Heart right ventricle (tissue), 16 donors: ENCODE measurements around the gene MED22. TPM values are rescaled to one million over a fixed set of nuclear protein-coding genes. Genes with fewer than 3 reads are reported as not detected.

Source experiments
- ATAC-seq, 8 donors: fragments of 200-7000 bp; cut with Tn5 transposase; one replicate each; pipeline ENCODE4 v1.9.1; 2020; ENCODE audit warnings: mild to moderate bottlenecking in 8 of 8, moderate library complexity in 8 of 8, moderate number of reproducible peaks in 1 of 8
- DNase-seq, 2 donors: peaks; one replicate each; pipeline ENCODE4 v3.0.0-alpha.2; 2020
- H3K27ac ChIP-seq, 10 donors: fragments of 200-600 bp; sonication (generic) in 2 of 10; one replicate each; pipeline versions ENCODE4 v1.5.0 to v1.8.0; 2020 to 2022; ENCODE audit warnings: mild to moderate bottlenecking in 3 of 10
- H3K27me3 ChIP-seq, 7 donors: fragments of 200-600 bp; one replicate each; pipeline ENCODE4 v1.8.0; 2021 to 2022; ENCODE audit warnings: mild to moderate bottlenecking in 2 of 7
- H3K36me3 ChIP-seq, 9 donors: fragments of 200-600 bp; sonication (generic) in 1 of 9; one replicate each; pipeline versions ENCODE4 v1.5.0 to v1.8.0; 2020 to 2022; ENCODE audit warnings: mild to moderate bottlenecking in 2 of 9
- H3K4me1 ChIP-seq, 9 donors: fragments of 200-600 bp; sonication (generic) in 1 of 9; one replicate each; pipeline versions ENCODE4 v1.5.0 to v1.8.0; 2020 to 2022; ENCODE audit warnings: mild to moderate bottlenecking in 4 of 9
- H3K4me3 ChIP-seq, 10 donors: fragments of 200-600 bp; sonication (generic) in 2 of 10; one replicate each; pipeline versions ENCODE4 v1.5.0 to v1.8.0; 2020 to 2022; ENCODE audit warnings: mild to moderate bottlenecking in 7 of 10, moderate library complexity in 2 of 10
- H3K9me3 ChIP-seq, 11 donors: fragments of 200-600 bp in 10 of 11; sonication (generic) in 2 of 11; one replicate each; pipeline versions ENCODE4 v1.5.0 to v1.8.0; 2013 to 2022; ENCODE audit warnings: mild to moderate bottlenecking in 2 of 11, control low read depth in 1 of 11, moderate library complexity in 1 of 11
- WGBS, 2 donors: extraction: QIAGEN DNeasy Blood & Tissue Kit; methylation state at CpG; one replicate each; pipeline ENCODE4 v1.1.7; 2013; ENCODE audit warnings: inconsistent platforms in 1 of 2; 5-methylcytosine and 5-hydroxymethylcytosine counted together
- intact Hi-C, 10 donors: fragments of 100-400 bp; cut with DNase I; formaldehyde crosslinking; loops; one replicate each; pipeline versions ENCODE4 v1.11.1 to v1.14.2; 2022
- long read RNA-seq, 3 donors: library from polyadenylated mRNA; unstranded; transcript quantifications; one replicate each; pipeline ENCODE4 v2.0.0, GENCODE V29; 2020 to 2021
- polyA plus RNA-seq, 2 donors: library from polyadenylated mRNA; stranded (reverse); fragments of 200-250 nt; gene quantifications; one replicate each; pipeline ENCODE4 v1.2.3, GENCODE V29; 2013
- total RNA-seq, 10 donors: library from RNA; stranded (reverse); fragmentation: NEBNext Ultra II Directional in 3 of 10; extraction: Animal tissue kit (Norgen Biotek cat#: 25700) in 3 of 10; gene quantifications; one replicate each; pipeline versions ENCODE4 v1.2.1 to v1.2.4, GENCODE V29; 2021 to 2023
- TF ChIP-seq, protein P1 (sequence below), 9 donors: fragments of 200-600 bp; sonication (generic) in 2 of 9; IDR thresholded peaks; one replicate each; pipeline versions ENCODE4 v1.5.0 to v1.8.0; 2021 to 2022; ENCODE audit warnings: antibody characterized with exemption in 9 of 9, mild to moderate bottlenecking in 5 of 9, moderate library complexity in 1 of 9
- donor health status: Arrhythmogenic right ventricular cardiomyopathy.
- donor health status: ischemic (EF 13 %, LVEDD 7.1; RV severe dilation, severe dysfunction).
- donor health status: healthy with polysubstance abuse.
- donor health status: DM: no; HTN: yes; CAD: no.
- donor health status: DM: no; HTN: no; CAD: no.
- donor health status: ischemic (EF 25% LVEDD 6.9; RV normal size, moderate dysfunction).
- donor health status: ischemic (EF 25% LVEDD 5.7; RV mildly dilated, moderate dysfunction).
- donor health status: healthy.
- donor health status: DM: yes; HTN: yes; CAD: no.
- donor health status: Ischemic cardiomyopathy.
- donor health status: ischemic (EF 35%, LVEDD 5.7; RV mildly dilated, moderate dysfunction).
- donor health status: nonischemic (EF 11% LVEDD 7.7; RV severe dilation, severe dysfunction).
- donor health status: DM: yes; HTN: yes; CAD: no.
- donor health status: PGD.
- donor health status: ischemic (EF 29% LVEDD 5.4; RV normal size, mild dysfunction).
- donor health status: nonischemic (EF 23%, LVEDD 6.1; RV moderate dilation, normal function).

The MED22 gene
- 10 to 100 TPM; 11.9 to 21.1 (median 17.4) TPM for total RNA-seq
- polyA plus RNA-seq = 10 to 100 TPM; 10.2 to 23.6 TPM
- long read RNA-seq, donor 1, full-length matches to known transcripts = 9 of 31 reads
- long read RNA-seq, donor 1, partial matches to known transcripts = 9 of 31 reads
- long read RNA-seq, donor 1, other reads (novel, unspliced or antisense) = 13 of 31 reads
- long read RNA-seq, donor 2, transcript MED22-209 (4 exons, 3,867 nt) = major isoform, 5 of 46 reads
- long read RNA-seq, donor 2, transcript MED22-201 (5 exons, 1,437 nt) = major isoform, 5 of 46 reads
- long read RNA-seq, donor 2, partial matches to known transcripts = 8 of 46 reads
- long read RNA-seq, donor 2, other reads (novel, unspliced or antisense) = 26 of 46 reads
- long read RNA-seq, donor 3, transcript MED22-201 (5 exons, 1,437 nt) = major isoform, 19 of 50 reads
- long read RNA-seq, donor 3, transcript MED22-209 (4 exons, 3,867 nt) = minor isoform, 11 of 50 reads
- long read RNA-seq, donor 3, partial matches to known transcripts = 3 of 50 reads
- long read RNA-seq, donor 3, other reads (novel, unspliced or antisense) = 17 of 50 reads

DNA sequence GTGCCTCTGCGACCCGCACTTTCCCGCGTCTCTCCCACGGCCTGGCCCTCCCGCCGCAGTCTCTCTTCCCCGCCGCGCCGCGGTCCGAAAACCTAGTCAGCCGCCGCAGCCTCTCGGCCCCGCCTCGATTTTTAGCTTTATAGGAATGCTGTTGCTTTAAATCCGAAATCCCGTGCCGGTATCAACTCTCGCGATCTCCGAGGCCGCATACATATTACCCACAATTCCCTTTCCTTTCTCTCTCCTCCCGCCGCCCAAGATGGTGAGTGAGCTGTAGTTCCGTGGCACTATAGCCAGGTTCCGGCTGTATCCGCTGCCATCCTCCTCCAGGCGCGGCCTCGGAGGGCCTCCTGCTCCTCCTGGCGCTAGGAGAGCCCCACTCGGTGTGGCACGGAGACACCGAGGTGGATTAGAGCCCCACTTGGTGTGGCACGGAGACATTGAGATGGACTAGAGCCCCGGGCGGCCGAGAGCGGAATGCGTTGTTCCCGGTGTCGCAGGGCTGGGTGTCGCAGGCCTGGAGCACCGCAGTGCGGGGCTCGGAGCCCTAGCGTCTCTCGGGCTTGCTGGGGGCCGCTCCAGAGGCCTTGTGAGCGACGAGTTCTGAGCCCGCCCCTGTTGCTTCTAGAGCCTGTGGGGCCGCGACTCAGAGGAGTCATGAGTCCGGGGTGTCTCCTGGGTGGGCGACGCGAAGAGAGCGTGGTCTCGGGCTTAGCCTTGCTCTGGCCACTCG lies at the start of gene MED22, which contains the start of gene RPL7A:
TSS of gene MED22 (minus strand) at position 147 of the 733 bp plus-strand sequence. CDS start 1,469 bp downstream, outside the sequence.
TSS of gene RPL7A (plus strand) at position 234 of the 733 bp plus-strand sequence. CDS start at position 260, 26 bp downstream.
- TF ChIP-seq, protein P1, sequence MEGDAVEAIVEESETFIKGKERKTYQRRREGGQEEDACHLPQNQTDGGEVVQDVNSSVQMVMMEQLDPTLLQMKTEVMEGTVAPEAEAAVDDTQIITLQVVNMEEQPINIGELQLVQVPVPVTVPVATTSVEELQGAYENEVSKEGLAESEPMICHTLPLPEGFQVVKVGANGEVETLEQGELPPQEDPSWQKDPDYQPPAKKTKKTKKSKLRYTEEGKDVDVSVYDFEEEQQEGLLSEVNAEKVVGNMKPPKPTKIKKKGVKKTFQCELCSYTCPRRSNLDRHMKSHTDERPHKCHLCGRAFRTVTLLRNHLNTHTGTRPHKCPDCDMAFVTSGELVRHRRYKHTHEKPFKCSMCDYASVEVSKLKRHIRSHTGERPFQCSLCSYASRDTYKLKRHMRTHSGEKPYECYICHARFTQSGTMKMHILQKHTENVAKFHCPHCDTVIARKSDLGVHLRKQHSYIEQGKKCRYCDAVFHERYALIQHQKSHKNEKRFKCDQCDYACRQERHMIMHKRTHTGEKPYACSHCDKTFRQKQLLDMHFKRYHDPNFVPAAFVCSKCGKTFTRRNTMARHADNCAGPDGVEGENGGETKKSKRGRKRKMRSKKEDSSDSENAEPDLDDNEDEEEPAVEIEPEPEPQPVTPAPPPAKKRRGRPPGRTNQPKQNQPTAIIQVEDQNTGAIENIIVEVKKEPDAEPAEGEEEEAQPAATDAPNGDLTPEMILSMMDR (IDR thresholded peaks at IDR 0.05) = peak in 2 of 9 donors; percentile 9 to 19
- H3K9me3 ChIP-seq = no peaks in the 10 kb centered on the region
- ATAC-seq (peak; percentile 85 to 95 (median 92)), DNase-seq (peak; percentile 91 to 96)
- H3K36me3 ChIP-seq = peaks cover 0 to 76% (median 48%) of the 10 kb centered on the region in 9 donors
- no peaks in the 10 kb centered on the region for H3K27me3 ChIP-seq
- peaks cover 5 to 34% (median 30%) of the 10 kb centered on the region in 9 donors for H3K4me1 ChIP-seq
- intact Hi-C loops = loop anchor here in 3 of 10 donors (2.0 to 10.0 kb wide), 3 partner anchors 27 to 137 kb away; partner anchors contain the start of gene CACFD1 (in 1 of the 3)
- WGBS, 2 donors = 0% methylated on average over 62 to 64 of the region's 64 CpGs
- H3K4me3 ChIP-seq = peak within 1 kb of the TSS; percentile 71 to 100 (median 96)
- H3K27ac ChIP-seq = peak within 1 kb of the TSS; percentile 52 to 99 (median 90)

DNA sequence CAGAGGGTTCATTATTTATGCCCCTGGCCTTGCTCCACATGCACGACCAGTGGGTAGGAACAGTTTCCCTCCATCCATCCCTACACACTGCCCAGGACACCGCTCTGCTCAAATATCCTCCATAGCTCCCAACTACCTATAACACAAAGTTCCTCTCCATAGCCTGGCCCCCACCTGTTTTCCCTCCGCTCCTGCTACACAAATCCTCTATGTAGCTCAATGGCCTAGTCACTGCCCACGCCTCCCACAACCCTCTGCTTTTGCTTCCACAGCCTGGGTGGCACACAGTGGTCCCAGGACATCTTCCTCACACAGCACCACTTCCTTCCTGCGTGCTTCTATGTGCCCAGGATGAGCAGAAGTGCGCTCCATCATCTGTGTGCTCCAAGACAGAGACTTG lies 49.4 kb upstream of the MED22 start:
- WGBS, 2 donors = 79 to 81% methylated on average over 6 of the region's 6 CpGs
- intact Hi-C loops = no loop called here
- H3K36me3 ChIP-seq = peaks cover 0 to 5% (median 0%) of the 10 kb centered on the region in 9 donors
- H3K4me1 ChIP-seq = no peaks in the 10 kb centered on the region
- H3K27ac ChIP-seq = no peak overlapping the region
- peaks cover 0 to 27% (median 4%) of the 10 kb centered on the region in 7 donors for H3K27me3 ChIP-seq
- no peak overlapping the region for H3K4me3 ChIP-seq
- TF ChIP-seq, protein P1 (IDR thresholded peaks at IDR 0.05) = no peak
- DNase-seq (no peak), ATAC-seq (no peak)
- no peaks in the 10 kb centered on the region for H3K9me3 ChIP-seq

- peaks cover 0 to 30% (median 5%) of the 10 kb centered on the region in 7 donors for H3K27me3 ChIP-seq
- no peaks in the 10 kb centered on the region for H3K9me3 ChIP-seq
- H3K36me3 ChIP-seq = peaks cover 0 to 5% (median 0%) of the 10 kb centered on the region in 9 donors
- WGBS, 2 donors = 22 to 24% methylated on average over 14 of the region's 14 CpGs
- DNase-seq (no peak), ATAC-seq (peak in 2 of 8 donors; percentile 22 to 25)
- H3K4me1 ChIP-seq = no peaks in the 10 kb centered on the region
- intact Hi-C loops = no loop called here
- H3K4me3 ChIP-seq = no peak overlapping the region
- no peak overlapping the region for H3K27ac ChIP-seq
- TF ChIP-seq, protein P1 (IDR thresholded peaks at IDR 0.05) = peak in 2 of 9 donors; percentile 24 to 39
Measured at GRCh38 chr9:133396952-133397351, 49.0 kb upstream of the MED22 start.
